Mesenchymal stem cell (in vitro differentiated cells and primary cell): ENCODE results near the gene EVC2.

Experiments
- DNase-seq: peaks from one replicate; pipeline ENCODE4 v3.0.0-alpha.2; 2013
- H2AFZ ChIP-seq: one replicate; pipeline ENCODE4 v1.6.1; 2013; ENCODE audit warnings: low read depth, mild to moderate bottlenecking, control low read depth, inconsistent platforms, low read length, moderate library complexity
- H2AK5ac ChIP-seq: 2 replicates; pipeline ENCODE4 v1.6.1; 2013; ENCODE audit warnings: low read length, moderate library complexity, mild to moderate bottlenecking, inconsistent platforms; ENCODE audit not compliant: severe bottlenecking
- H2BK120ac ChIP-seq: one replicate; pipeline ENCODE4 v1.6.1; 2013; ENCODE audit warnings: low read depth, mild to moderate bottlenecking, inconsistent platforms, low read length, moderate library complexity
- H2BK12ac ChIP-seq, 2 experiments: one replicate each; pipeline ENCODE4 v1.6.1; 2013; ENCODE audit warnings: inconsistent platforms in 2 of 2, low read length in 2 of 2, mild to moderate bottlenecking in 2 of 2, moderate library complexity in 2 of 2, control low read depth in 1 of 2
- H2BK15ac ChIP-seq: one replicate; pipeline ENCODE4 v1.6.1; 2013; ENCODE audit warnings: mild to moderate bottlenecking, low read depth, inconsistent platforms; ENCODE audit not compliant: poor library complexity, severe bottlenecking
- H2BK5ac ChIP-seq: 2 replicates; pipeline ENCODE4 v1.6.1; 2013; ENCODE audit warnings: low read depth, mild to moderate bottlenecking, low read length, control low read depth, inconsistent platforms; ENCODE audit not compliant: poor library complexity, severe bottlenecking
- H3K14ac ChIP-seq, 2 experiments: one replicate each; pipeline ENCODE4 v1.6.1; 2013; ENCODE audit warnings: inconsistent platforms in 2 of 2, low read length in 2 of 2, control low read depth in 1 of 2, mild to moderate bottlenecking in 1 of 2, moderate library complexity in 1 of 2
- H3K18ac ChIP-seq, 2 experiments: one replicate each; pipeline ENCODE4 v1.6.1; 2013; ENCODE audit warnings: inconsistent platforms in 2 of 2, low read length in 2 of 2, control low read depth in 1 of 2, low read depth in 1 of 2, mild to moderate bottlenecking in 1 of 2
- H3K23ac ChIP-seq, 2 experiments: one replicate each; pipeline ENCODE4 v1.6.1; 2013; ENCODE audit warnings: inconsistent platforms in 2 of 2, low read length in 2 of 2, mild to moderate bottlenecking in 2 of 2, moderate library complexity in 2 of 2, control low read depth in 1 of 2
- H3K27ac ChIP-seq: 2 replicates; pipeline ENCODE4 v1.5.1; 2013; ENCODE audit warnings: mild to moderate bottlenecking, moderate library complexity, low read length, control low read depth, inconsistent platforms; ENCODE audit not compliant: poor library complexity, severe bottlenecking
- H3K27me3 ChIP-seq, 2 experiments: 2 replicates each; pipeline versions ENCODE4 v1.6.1 to v1.7.0; 2013; ENCODE audit warnings: low read length in 2 of 2, mild to moderate bottlenecking in 2 of 2, moderate library complexity in 2 of 2, control low read depth in 1 of 2, inconsistent platforms in 1 of 2; ENCODE audit not compliant: control insufficient read depth in 1 of 2, insufficient read depth in 1 of 2
- H3K36me3 ChIP-seq, 2 experiments: 2 replicates each; pipeline versions ENCODE4 v1.6.1 to v1.7.0; 2013; ENCODE audit warnings: low read length in 2 of 2, control low read depth in 1 of 2, inconsistent platforms in 1 of 2, low read depth in 1 of 2, mild to moderate bottlenecking in 1 of 2; ENCODE audit not compliant: insufficient read depth in 2 of 2, control insufficient read depth in 1 of 2
- H3K4ac ChIP-seq, 2 experiments: one replicate each; pipeline ENCODE4 v1.6.1; 2013; ENCODE audit warnings: inconsistent platforms in 2 of 2, low read length in 2 of 2, mild to moderate bottlenecking in 2 of 2, moderate library complexity in 2 of 2, control low read depth in 1 of 2, low read depth in 1 of 2
- H3K4me1 ChIP-seq: 2 replicates; pipeline ENCODE4 v1.6.1; 2013; ENCODE audit warnings: low read depth, low read length, control low read depth; ENCODE audit not compliant: control insufficient read depth, insufficient read depth
- H3K4me2 ChIP-seq: 2 replicates; pipeline ENCODE4 v1.6.1; 2013; ENCODE audit warnings: low read length, mild to moderate bottlenecking, inconsistent platforms; ENCODE audit not compliant: poor library complexity, severe bottlenecking
- H3K4me3 ChIP-seq, 2 experiments: 2 replicates each; pipeline versions ENCODE4 v1.5.1 to v1.7.0; 2013; ENCODE audit warnings: low read length in 2 of 2, mild to moderate bottlenecking in 2 of 2, control low read depth in 1 of 2, low read depth in 1 of 2; ENCODE audit not compliant: insufficient read depth in 1 of 2
- H3K79me1 ChIP-seq: replicated peaks from 2 replicates; pipeline ENCODE4 v1.6.1; 2013; ENCODE audit warnings: mild to moderate bottlenecking, control low read depth, low read length, inconsistent platforms; ENCODE audit not compliant: poor library complexity, severe bottlenecking
- H3K9ac ChIP-seq: 2 replicates; pipeline ENCODE4 v1.7.0; 2013; ENCODE audit warnings: mild to moderate bottlenecking, low read length, moderate library complexity
- H3K9me3 ChIP-seq: 2 replicates; pipeline ENCODE4 v1.7.0; 2013; ENCODE audit warnings: mild to moderate bottlenecking, low read length; ENCODE audit not compliant: control insufficient read depth
- H4K8ac ChIP-seq: one replicate; pipeline ENCODE4 v1.6.1; 2013; ENCODE audit warnings: inconsistent platforms, mild to moderate bottlenecking, low read length, moderate library complexity
- H4K91ac ChIP-seq: one replicate; pipeline ENCODE4 v1.6.1; 2013; ENCODE audit warnings: mild to moderate bottlenecking, low read length, inconsistent platforms
- WGBS: methylation state at CpG from one replicate; pipeline ENCODE4 v1.1.7; 2013; ENCODE audit warnings: mixed read lengths; 5-methylcytosine and 5-hydroxymethylcytosine counted together

The EVC2 gene

DNA sequence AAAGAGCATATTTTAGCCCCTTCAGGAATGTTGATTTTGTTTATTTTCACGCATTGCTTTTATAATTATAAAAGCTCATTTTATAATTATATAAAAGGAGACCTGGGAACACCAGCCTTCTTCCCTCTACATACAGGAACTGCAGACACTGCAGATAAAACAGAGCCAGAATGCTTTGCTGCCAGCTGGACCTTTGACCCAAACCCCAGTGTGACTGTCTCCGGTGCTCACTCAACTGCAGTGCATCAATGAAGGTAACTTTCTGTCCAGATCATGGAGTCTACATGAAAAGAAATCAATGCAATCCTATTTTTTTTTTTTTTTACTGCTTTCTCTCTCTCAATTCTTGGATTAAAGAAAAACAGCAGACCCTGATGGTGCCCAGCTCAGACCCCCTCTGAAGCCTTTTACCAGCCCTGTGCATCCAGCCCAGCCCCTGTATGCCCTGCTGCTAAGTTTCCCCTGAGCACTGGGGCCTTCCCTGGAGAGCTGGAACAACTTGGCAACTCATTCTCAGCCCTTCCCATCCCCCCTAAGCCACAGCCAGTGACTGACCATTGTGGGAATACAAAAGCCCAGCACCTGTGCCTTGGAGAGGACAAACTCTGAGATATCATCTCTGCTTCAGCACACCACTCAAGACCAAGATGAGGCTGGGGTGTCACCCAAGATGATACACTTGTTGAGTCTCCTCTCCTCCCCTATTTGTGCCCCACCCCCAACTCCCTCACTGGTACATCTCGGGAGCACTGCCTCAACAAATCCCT, 182.1 kb downstream of the EVC2 start:
- no peak overlapping the region for H3K4me2 ChIP-seq
- H3K27ac ChIP-seq, result no peak overlapping the region
- no peaks in the 10 kb centered on the region for H3K79me1 ChIP-seq
- peaks cover 11 to 38% of the 10 kb centered on the region in 2 experiments for H3K36me3 ChIP-seq
- H4K91ac ChIP-seq, result no peak overlapping the region
- no peaks in the 10 kb centered on the region for H3K27me3 ChIP-seq
- H3K23ac ChIP-seq, result no peak overlapping the region
- DNase-seq, result no peak
- H2AK5ac ChIP-seq, result no peak overlapping the region
- H3K4me1 ChIP-seq, result no peaks in the 10 kb centered on the region
- H3K9me3 ChIP-seq, result no peaks in the 10 kb centered on the region
- 72% methylated on average over 2 of the region's 3 CpGs for WGBS
- H2BK15ac ChIP-seq, result no peak overlapping the region
- H3K4me3 ChIP-seq, result no peak overlapping the region
- no peak overlapping the region for H4K8ac ChIP-seq
- H3K18ac ChIP-seq, result no peak overlapping the region
- H2BK5ac ChIP-seq, result no peak overlapping the region
- no peak overlapping the region for H3K4ac ChIP-seq
- H2BK120ac ChIP-seq, result no peak overlapping the region
- H3K14ac ChIP-seq, result no peak overlapping the region
- H2AFZ ChIP-seq, result no peak overlapping the region
- no peak overlapping the region for H2BK12ac ChIP-seq
- H3K9ac ChIP-seq, result no peak overlapping the region

- no peak overlapping the region for H3K27ac ChIP-seq
- no peak overlapping the region for H4K8ac ChIP-seq
- H3K4me1 ChIP-seq, result no peaks in the 10 kb centered on the region
- no peak overlapping the region for H3K4me3 ChIP-seq
- peak; percentile 67 for DNase-seq
- no peak overlapping the region for H3K14ac ChIP-seq
- H3K23ac ChIP-seq, result no peak overlapping the region
- H4K91ac ChIP-seq, result no peak overlapping the region
- peaks cover 7 to 23% of the 10 kb centered on the region in 2 experiments for H3K36me3 ChIP-seq
- no peak overlapping the region for H2BK120ac ChIP-seq
- no peak overlapping the region for H3K9ac ChIP-seq
- no peaks in the 10 kb centered on the region for H3K27me3 ChIP-seq
- H3K9me3 ChIP-seq, result no peaks in the 10 kb centered on the region
- no peak overlapping the region for H3K18ac ChIP-seq
- H2BK5ac ChIP-seq, result no peak overlapping the region
- no peak overlapping the region for H2BK12ac ChIP-seq
- H3K79me1 ChIP-seq, result no peaks in the 10 kb centered on the region
- no peak overlapping the region for H2BK15ac ChIP-seq
- WGBS, result 73% methylated on average over 5 of the region's 5 CpGs
- H2AFZ ChIP-seq, result no peak overlapping the region
- no peak overlapping the region for H2AK5ac ChIP-seq
- H3K4ac ChIP-seq, result no peak overlapping the region
- H3K4me2 ChIP-seq, result no peak overlapping the region
Observed at GRCh38 chr4:5524446-5525299, 183.7 kb downstream of the EVC2 start.

- Histone ChIP-seq H3K4me1 (no peaks in the 10 kb centered on the region), H2BK120ac (no peak overlapping the region), H2BK12ac (no peak overlapping the region), H3K9me3 (no peaks in the 10 kb centered on the region), H2AFZ (no peak overlapping the region), H2BK15ac (no peak overlapping the region), H2AK5ac (no peak overlapping the region), H3K9ac (no peak overlapping the region), H3K4me2 (no peak overlapping the region), H4K8ac (no peak overlapping the region), H3K23ac (no peak overlapping the region), H3K79me1 (no peaks in the 10 kb centered on the region), H4K91ac (no peak overlapping the region), H3K14ac (no peak overlapping the region), H2BK5ac (no peak overlapping the region), H3K18ac (no peak overlapping the region), H3K4me3 (no peak overlapping the region), H3K36me3 (no peaks in the 10 kb centered on the region), H3K27ac (no peak overlapping the region), H3K27me3 (no peaks in the 10 kb centered on the region), H3K4ac (no peak overlapping the region)
- WGBS, result 70% methylated on average over 3 of the region's 4 CpGs
- DNase-seq, result peak; percentile 47
Observed at GRCh38 chr4:5517372-5517771, 191.0 kb downstream of the EVC2 start.

DNA sequence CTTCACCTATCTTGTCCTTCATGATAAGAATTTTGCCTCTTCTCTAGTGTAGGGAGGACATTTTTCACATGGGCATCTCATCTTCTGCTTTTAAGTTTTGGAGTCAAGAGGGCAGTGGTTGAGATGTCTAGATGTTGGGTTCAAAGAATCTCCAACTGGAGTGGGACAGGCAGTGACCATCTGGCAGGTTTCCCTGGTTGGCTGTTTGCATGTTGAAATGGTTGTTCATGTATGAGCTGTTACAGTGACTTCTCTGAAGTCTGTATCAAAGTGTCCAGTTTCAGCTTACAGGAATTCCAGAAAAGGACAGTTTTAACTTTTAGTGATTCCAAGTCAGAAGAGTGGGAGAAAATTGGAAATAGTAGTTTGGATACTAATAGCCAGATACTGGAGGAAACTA, 192.7 kb downstream of the EVC2 start:
- no peak overlapping the region for H4K91ac ChIP-seq

More for the DNA sequence above, 192.7 kb downstream of the EVC2 start:
- no peak overlapping the region for H2BK12ac ChIP-seq
- no peak overlapping the region for H3K4me3 ChIP-seq
- no peak overlapping the region for H2BK5ac ChIP-seq
- no peak overlapping the region for H2BK120ac ChIP-seq
- no peak overlapping the region for H3K27ac ChIP-seq
- H3K23ac ChIP-seq, result no peak overlapping the region
- H3K9me3 ChIP-seq, result no peaks in the 10 kb centered on the region
- no peak overlapping the region for H3K14ac ChIP-seq
- no peaks in the 10 kb centered on the region for H3K36me3 ChIP-seq
- no peak overlapping the region for H2AFZ ChIP-seq
- H2AK5ac ChIP-seq, result no peak overlapping the region
- DNase-seq, result no peak
- no peak overlapping the region for H3K18ac ChIP-seq
- H3K4me2 ChIP-seq, result no peak overlapping the region
- no peak overlapping the region for H3K4ac ChIP-seq
- no peak overlapping the region for H2BK15ac ChIP-seq
- H3K4me1 ChIP-seq, result no peaks in the 10 kb centered on the region
- H3K27me3 ChIP-seq, result no peaks in the 10 kb centered on the region
- H4K8ac ChIP-seq, result no peak overlapping the region
- H3K9ac ChIP-seq, result no peak overlapping the region
- no peaks in the 10 kb centered on the region for H3K79me1 ChIP-seq
